NCI-H446 treated with DMSO at 0.1 percent for 48 hours (cell line): ENCODE results near the gene HTR3D.
"Not testable (repeated sequence)": the region's sequence is repeated elsewhere in the genome, so short reads cannot be mapped to it uniquely, and the experiment has no call there.

Experiments
- DNase-seq: peaks from one replicate; lab custom pipeline; 2025; lab: John Stamatoyannopoulos, UW

The HTR3D gene

DNA sequence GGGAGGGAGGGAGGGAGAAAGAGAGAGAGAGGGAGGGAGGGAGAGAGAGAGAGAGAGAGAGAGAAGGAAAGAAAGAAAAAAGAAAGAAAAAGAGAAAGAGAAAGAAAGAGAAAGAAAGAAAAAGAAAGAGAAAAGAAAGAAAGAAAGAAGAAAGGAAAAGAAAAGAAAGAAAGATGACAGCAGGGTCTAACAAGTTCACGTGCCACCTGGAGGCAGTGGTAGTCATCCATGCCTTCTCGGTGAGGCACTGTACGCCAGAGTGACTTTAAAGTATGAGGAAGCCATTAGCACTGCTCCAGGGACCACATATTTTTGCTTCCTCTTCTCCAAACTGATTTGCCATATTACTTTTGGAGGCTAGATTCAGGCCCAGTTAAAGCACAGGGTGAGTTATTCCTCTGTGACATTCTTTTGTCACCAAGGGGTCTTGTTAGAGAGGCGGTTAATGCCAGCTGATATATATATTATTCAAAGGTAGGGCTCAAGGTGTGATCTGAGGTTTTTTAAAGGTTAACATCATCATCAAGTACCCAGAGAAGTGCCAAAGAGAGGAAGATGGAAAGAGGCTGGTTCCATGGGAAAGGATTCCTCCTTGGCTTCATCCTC lies at the start of gene HTR3D:
Gene HTR3D (plus strand): TSS at position 556 of the 606 bp plus-strand sequence. CDS start 0 bp downstream, at position 556.
- DNase-seq: no peak

- no peak for DNase-seq
Measured at GRCh38 chr3:183981990-183982644, 49.4 kb upstream of the HTR3D start.

- DNase-seq: no peak
Measured at GRCh38 chr3:183984127-183984740, 47.3 kb upstream of the HTR3D start.

DNA sequence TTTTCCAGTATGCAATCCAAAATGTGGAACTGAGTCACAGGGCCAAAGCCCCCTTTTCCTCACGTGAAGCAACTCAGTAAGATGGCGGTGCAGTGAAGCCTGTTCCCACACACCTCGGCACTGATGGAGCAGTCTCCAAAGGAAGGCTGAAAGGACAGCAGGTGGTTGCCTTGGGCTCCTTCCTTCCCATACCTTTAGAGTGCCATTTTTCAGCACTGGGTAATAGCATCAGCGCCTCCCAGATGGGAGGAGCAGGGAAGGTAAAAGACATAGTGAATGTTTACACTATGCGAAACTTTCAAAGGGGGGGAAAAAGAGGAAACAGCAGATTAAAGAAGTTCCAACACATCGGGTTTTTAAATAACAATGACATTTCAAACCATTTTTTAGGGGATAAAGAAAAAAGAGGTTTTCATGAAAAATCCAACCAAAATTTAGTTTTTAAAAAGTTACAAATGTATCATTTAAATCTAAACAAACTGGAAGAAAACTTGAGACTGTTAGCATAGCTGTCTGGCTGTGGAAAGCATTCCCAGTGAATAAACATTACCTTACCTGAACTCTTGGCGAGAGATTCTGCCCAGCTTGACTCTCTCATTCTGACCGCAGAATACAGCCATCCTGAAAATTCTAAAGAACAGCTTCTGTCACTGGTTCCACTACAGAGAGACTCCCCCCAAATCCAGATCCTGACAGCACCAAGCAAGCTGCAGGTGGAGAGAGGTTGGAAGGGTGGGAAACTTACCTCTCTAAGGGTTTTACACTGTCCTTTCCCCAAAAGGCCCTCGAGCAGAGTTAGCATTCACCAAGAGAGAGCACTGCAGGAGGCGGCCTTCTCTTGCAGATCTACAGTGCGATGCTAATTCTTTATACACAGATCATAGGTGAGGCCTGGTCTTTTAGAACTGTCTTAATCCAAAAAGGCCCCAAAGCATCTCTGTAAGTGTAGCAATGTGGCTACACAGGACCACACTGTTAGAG lies 46.5 kb upstream of the HTR3D start:
- no peak for DNase-seq

GRCh38 chr3:183987000-183987600 lies 44.4 kb upstream of the HTR3D start:
- no peak for DNase-seq

DNA sequence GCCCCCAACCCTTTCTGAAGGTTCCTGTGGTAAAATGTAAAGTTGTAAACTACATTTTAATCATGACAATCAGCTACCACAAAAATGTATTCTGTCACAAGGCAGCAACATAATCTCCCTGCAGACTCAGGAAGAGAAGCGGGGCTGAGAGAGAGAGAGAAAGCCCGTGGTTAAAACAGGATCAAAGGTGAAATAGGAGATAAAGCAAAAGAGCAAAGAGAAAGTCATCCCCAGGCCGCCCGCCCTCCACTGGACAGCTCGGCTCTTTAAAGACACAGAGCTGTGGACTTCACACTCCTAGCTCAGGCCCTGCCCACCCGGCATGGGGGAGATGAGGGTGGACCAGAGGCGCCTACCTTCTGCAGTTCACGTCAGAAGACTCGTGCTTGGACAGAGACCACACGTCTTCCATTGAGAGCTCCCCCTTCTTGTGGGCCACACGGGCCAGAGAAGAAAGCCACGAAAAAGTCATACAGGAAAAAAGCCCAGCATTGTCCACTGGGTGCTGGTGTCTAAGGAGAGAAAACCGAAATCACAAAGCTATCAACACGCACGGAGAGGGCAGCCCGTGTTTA lies 43.2 kb upstream of the HTR3D start:
- DNase-seq: no peak

DNA sequence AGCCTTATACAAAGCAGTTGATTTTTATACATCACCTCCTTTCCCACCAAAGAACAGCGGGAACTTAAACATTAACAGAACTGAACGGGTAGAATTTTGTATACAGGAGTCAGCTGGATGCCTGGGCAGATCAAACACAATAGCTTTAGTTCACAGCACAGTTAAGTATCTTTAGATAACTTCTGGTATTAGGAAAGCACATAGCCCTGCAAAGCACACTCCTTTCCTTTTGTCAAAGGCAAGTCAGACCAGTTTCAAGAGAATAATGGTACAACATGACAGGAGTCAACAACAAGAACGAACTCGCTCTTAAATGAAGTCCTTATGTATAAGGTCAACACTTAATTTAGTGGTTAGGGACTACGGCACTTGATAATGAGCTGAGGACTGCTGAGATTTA lies 40.1 kb upstream of the HTR3D start:
- DNase-seq: no peak

GRCh38 chr3:184001761-184002160 lies 29.8 kb upstream of the HTR3D start:
- no peak for DNase-seq

DNA sequence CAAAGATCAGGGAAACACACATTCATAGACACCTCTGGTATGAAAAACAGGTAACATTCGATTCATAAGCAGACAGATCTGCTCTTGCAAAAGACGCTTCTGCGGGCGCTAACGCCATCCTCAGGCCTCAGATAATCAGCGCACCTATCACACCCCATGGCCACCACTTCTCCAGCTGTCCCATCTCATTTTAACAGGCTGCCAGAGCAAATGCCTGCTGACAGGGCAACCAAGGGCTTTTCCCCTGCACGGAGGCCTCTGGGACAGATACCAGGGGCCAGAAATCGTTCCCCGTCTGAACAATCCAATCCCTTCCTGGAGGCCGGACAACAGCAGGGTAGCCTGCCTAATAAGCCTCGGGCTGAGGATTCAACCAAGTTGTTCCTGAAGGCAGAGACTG lies 29.1 kb upstream of the HTR3D start:
- no peak for DNase-seq

- no peak for DNase-seq
Measured at GRCh38 chr3:184003187-184003967, 28.2 kb upstream of the HTR3D start.

- DNase-seq: no peak
Measured at GRCh38 chr3:184004476-184004875, 27.1 kb upstream of the HTR3D start.

GRCh38 chr3:184005941-184006507 lies 25.5 kb upstream of the HTR3D start:
- DNase-seq: no peak

DNA sequence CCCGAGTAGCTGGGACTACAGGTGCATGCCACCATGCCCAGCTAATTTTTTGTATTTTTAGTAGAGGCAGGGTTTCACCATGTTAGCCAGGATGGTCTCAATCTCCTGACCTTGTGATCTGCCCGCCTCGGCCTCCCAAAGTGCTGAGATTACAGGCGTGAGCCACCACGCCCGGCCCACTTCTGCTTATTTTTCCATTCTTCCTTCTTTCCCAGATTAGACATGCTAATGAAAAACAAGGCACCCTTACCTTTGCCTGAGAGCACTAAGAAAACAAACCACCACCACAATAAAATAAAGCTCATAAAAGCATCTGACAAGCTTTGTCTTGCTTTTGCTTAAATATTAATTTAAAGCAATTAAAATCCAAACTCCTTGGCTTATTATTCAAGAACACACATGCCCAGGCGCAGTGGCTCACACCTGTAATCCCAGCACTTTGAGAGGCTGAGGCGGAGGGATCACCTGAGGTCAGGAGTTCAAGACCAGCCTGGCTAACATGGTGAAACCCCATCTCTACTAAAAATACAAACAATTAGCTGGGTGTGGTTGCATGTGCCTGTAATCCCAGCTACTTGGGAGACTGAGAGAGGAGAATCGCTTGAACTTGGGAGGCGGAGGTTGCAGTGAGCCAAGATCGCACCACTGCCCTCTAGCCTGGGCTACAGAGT lies 24.3 kb upstream of the HTR3D start:
- not testable (repeated sequence) for DNase-seq

DNA sequence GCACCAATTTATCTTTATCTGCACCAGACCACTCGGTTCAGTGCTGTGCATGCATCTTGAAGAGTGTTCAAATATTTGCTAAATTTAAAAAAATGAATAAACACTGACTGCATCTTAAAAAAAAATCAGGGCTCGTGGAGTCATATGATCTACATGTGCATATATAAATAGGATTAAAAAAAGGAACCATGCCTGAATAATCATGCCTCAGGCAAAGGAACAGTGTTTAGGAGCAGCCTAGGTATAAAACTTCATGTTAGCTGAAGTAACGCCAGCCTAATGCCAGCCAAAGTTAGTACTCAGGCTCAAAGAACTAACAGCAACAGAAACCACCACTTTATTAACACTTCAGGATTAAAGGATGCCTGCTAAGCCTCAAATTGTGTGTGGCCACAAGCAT lies 23.4 kb upstream of the HTR3D start:
- DNase-seq: no peak

DNA sequence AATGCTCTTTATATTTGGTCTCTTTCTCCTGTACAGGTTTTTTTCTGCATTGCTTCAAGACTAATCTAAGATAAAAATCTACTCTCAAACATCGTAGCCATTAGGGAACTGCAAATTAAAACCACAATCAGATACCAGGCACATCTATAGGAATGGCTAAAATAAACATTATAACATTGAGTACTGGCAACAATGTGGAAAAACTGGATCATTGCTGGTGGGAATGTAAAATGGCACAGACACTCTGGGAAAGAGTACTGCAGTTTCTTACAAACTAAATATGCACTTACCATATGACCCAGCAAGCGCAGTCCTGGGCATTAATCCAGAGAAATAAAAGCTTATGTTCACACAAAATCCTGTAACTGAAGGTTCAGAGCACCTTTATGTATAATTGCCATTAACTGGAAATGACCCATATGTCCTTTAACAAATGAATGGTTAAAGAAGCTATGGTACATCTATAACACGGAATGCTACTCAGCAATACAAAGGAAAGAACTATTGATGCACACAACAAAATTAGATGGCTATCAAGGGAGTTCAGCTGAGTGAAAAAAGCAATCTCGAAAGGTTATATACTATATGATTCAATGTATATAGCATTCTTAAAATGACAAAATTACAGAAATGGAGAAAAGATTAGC lies 20.2 kb upstream of the HTR3D start:
- DNase-seq: no peak

DNA sequence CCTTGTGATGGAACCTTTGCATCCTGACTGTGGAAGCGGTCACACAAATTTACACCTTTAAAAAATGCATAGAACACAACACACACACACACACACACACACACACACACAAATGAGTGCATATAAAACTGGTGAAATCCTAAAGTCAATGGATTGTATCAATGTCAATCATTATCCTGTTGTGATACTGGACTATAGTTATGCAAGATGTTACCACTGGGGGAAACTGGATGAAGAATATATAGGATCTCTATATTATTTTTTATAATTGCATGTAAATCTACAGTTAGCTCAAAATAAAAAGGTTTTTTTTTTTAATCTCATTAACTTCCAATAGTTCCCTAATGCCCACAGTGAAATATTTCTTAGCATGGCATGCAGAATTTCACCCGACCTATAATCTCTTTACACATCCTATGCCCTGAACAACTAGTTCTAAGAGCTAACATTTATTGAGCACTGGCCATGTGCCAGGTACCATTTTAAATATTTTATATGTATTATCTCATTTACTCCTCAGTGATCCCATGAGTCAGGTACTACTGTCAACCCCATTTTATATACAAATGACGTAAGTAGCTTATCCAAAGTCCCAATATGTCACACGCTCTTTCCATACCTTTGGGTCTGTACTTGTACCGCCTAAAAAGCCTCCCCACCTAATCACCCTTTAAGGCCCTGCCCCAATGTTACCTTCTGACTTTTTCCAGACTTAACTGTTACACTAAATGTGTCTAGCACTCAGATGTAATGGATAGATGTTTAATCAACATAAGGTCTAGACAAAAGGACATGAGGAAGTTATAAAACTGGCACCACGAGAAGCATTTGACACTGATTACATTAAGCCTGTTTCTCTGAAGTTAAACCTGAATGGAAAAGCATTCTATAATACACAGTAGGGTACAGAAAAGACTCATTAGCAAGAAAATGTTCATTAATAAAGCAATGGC lies 19.3 kb upstream of the HTR3D start:
- DNase-seq: no peak

DNA sequence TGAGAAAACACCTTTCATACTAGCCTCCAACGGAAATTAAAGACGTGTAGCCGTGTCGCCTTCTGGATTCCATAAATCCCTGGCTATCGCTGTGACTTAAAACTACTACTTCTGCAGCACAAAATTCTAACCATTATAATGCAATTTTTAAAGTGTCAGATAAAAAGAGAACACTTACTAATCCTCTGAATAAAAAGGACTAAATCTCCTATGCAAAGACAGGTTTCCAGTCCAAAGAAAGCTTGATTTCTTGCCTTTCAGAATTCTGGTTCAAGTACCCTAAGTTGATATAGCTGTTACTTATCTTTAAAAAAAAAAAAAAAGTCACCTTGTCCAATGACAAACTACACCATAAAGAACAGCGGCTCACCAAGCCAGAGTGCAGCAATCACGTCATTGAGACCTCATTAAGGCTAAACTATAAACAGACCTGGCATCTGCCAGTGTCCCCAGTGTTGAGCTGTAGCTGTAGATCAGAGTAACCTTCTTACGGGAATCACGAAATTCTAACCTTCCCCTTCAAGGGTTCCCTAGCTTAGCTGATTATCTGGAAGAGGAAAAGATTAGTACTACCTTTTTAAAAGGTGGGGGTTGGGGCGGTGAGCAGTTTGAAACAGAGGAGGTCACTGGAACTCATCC lies 16.0 kb upstream of the HTR3D start:
- peak; percentile 25 for DNase-seq

DNA sequence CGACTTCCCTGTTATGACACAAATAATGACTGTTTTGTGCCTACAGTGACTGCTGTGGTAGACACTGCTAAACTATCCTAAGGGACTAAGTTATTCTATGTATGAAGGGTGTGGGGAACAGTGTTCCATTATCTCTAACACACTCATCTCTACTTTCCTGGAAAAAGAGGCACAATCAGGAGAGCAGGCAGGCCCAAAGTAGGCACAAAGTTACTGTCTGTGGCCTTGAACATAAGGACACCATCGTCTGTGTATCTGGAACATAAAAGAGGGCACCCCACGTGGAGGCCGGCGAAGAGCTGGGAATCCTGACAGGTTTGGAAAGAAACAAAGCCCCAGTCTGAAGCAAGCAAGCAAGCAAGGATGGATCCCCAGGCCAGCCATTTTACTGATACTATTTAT lies 15.4 kb upstream of the HTR3D start:
- DNase-seq: no peak
